Body of pancreas (tissue), 4 donors: ENCODE measurements around the gene KCNAB1.

Experiments used
- POLR2A ChIP-seq, 3 donors: fragments of 450-650 bp; IDR thresholded peaks; one replicate each; pipeline ENCODE4 v1.6.1; 2016; ENCODE audit warnings: antibody characterized with exemption in 3 of 3, mild to moderate bottlenecking in 2 of 3
- TF ChIP-seq, protein P1 (sequence below), 7 experiments: fragments of 450-650 bp in 4 of 7; fragments of 200-600 bp in 3 of 7; sonication (generic) in 3 of 7; IDR thresholded peaks; one replicate each; pipeline ENCODE4 v1.5.1; 2016 to 2019; ENCODE audit warnings: antibody characterized with exemption in 7 of 7

DNA sequence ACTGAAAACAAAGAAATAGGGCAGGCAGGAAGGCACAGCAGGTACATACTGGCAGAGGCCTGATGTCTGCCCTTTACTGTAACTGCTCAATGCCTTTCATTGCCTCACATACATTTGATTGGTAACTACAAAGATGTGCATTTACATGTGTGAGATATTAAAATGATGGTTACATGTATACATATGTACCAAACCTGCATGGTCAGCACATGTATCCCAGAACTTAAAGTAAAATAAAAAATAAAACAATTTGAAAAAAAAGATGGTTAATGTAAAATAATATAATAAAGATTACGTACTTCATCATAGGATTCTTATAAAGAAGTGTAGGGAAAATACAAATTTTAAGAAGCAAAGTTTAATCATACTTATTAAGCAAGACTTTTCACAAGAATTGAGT is 419.4 kb downstream of the KCNAB1 start:
- TF ChIP-seq, protein P1, sequence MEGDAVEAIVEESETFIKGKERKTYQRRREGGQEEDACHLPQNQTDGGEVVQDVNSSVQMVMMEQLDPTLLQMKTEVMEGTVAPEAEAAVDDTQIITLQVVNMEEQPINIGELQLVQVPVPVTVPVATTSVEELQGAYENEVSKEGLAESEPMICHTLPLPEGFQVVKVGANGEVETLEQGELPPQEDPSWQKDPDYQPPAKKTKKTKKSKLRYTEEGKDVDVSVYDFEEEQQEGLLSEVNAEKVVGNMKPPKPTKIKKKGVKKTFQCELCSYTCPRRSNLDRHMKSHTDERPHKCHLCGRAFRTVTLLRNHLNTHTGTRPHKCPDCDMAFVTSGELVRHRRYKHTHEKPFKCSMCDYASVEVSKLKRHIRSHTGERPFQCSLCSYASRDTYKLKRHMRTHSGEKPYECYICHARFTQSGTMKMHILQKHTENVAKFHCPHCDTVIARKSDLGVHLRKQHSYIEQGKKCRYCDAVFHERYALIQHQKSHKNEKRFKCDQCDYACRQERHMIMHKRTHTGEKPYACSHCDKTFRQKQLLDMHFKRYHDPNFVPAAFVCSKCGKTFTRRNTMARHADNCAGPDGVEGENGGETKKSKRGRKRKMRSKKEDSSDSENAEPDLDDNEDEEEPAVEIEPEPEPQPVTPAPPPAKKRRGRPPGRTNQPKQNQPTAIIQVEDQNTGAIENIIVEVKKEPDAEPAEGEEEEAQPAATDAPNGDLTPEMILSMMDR (IDR thresholded peaks at IDR 0.05) = no peak
- TF ChIP-seq POLR2A (IDR thresholded peaks at IDR 0.05) = no peak
